Cardiac fibroblast (primary cell): ENCODE measurements around the gene TLE5.
"Not testable (repeated sequence)": the region's sequence is repeated elsewhere in the genome, so short reads cannot be mapped to it uniquely, and the experiment has no call there.

Experiments
- DNase-seq, 2 donors: peaks; one replicate each; pipeline versions ENCODE4 v3.0.0 to v3.0.0-alpha.2; 2010; ENCODE audit warnings: low read depth in 2 of 2
- H3K4me3 ChIP-seq, 2 donors: replicated peaks in 1 of 2; 1 replicate in 1 of 2; 2 replicates in 1 of 2; pipeline ENCODE4 v1.5.1; 2011; ENCODE audit warnings: low read depth in 2 of 2, low read length in 2 of 2, mild to moderate bottlenecking in 2 of 2, moderate library complexity in 1 of 2
- TF ChIP-seq, protein P1 (sequence below): IDR thresholded peaks from one replicate; pipeline ENCODE4 v1.5.1; 2011; ENCODE audit warnings: low read depth, mild to moderate bottlenecking, low read length, inconsistent platforms

TLE5 gene

DNA sequence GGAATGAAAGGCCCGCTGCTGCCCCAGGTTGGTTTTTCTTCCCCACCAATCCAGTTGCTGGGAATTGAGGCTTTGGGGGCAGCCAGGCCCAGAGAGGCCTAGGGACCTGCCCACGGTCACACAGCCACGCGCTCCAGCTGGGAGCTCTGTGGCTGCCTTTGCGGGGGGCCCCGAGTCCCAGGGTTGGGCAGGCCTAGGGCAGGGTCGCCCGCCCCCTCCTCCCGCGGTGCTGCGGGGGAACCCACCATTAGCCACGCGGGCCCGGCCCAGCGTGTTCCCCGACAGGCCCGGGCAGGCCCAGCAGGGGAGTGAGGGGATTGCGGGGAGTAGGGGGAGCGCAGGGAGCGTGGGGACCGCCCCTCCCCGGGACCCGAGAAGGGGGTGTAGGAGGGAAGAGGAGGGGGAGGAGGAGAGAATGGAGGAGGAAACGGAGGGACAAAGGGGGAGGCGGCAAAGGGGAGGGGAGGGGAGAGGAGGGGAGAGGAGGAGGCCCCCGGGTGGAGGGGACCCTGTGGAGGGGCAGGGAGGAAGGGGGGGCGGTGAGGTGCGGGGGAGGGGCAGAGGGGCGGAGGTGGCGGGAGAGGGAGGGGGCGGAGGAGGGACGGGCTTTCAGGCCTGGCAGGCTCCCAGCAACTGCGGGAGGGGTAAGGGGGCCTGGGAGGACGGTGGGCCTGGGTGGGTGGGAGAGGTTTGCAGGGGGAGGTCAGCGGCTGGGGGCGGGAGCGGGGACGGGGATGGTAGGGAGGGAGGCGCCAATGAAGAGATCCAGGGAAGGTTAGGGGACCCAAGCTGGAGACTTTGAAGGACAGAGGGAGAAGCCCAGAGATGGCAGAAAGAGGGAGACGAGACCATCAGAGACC lies 20.3 kb downstream of the TLE5 start:
- no peak for DNase-seq
- TF ChIP-seq, protein P1, sequence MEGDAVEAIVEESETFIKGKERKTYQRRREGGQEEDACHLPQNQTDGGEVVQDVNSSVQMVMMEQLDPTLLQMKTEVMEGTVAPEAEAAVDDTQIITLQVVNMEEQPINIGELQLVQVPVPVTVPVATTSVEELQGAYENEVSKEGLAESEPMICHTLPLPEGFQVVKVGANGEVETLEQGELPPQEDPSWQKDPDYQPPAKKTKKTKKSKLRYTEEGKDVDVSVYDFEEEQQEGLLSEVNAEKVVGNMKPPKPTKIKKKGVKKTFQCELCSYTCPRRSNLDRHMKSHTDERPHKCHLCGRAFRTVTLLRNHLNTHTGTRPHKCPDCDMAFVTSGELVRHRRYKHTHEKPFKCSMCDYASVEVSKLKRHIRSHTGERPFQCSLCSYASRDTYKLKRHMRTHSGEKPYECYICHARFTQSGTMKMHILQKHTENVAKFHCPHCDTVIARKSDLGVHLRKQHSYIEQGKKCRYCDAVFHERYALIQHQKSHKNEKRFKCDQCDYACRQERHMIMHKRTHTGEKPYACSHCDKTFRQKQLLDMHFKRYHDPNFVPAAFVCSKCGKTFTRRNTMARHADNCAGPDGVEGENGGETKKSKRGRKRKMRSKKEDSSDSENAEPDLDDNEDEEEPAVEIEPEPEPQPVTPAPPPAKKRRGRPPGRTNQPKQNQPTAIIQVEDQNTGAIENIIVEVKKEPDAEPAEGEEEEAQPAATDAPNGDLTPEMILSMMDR: no peak
- no peak overlapping the region for H3K4me3 ChIP-seq

DNA sequence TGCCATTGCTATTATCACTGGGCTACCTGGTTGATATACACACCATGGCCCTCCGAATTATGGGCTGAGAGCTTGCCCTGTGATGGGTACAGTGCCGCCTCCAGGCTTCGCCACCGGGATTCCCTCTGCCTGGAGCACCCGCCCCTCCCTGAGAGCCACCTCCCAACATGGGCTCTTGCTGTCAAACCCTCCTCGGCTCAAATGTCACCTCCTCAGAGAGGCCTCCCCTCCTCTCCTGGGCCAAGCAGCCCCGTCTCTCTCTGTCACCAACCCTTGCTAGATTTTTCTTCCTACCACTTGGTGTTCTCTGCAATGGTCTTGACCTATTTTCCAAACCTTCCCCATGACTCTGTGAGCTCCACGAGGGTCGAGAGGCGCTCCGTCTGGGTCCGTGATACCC lies 21.0 kb downstream of the TLE5 start:
- TF ChIP-seq, protein P1: no peak
- H3K4me3 ChIP-seq: no peak overlapping the region
- no peak for DNase-seq

DNA sequence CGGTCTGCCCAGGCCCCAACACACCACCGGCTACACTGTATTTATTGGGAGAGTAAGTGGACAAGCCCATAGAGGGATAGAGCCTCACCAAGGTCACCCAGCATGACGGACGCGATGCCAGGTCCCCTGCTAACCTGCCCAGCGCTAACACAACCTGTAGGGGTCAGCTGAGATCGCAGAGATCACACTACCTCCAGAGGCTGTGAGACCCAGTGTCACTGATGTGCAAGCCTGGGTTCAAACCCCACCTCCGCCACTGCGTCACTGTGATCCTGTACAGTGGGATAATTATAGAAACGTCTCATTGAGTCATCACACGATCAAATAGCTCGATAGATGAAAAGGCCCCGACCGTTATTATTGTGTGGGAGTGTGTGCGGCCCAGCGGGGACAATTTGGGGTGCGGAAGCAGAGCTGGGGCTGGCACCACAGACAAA lies 22.6 kb downstream of the TLE5 start:
- TF ChIP-seq, protein P1: no peak
- no peak for DNase-seq
- no peak overlapping the region for H3K4me3 ChIP-seq

DNA sequence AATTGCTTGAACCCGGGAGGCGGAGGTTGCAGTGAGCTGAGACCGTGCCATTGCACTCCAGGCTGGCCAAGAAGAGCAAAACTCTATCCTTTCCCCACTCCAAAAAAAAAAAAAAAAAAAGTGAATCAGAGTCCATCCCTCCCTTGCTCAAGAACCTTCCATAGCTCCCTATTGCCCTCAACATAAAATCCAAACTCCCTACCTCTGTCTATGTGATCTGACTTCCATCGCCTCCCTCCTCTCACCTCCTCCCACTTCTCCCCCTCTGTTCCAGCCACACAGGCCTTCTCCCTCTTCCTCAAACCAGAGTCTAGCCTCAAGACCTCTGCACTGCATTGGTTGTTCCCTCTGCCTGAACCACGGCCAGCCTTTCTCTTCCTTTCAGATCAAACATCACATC lies 23.2 kb downstream of the TLE5 start:
- no peak overlapping the region for H3K4me3 ChIP-seq
- no peak for DNase-seq
- TF ChIP-seq, protein P1: no peak

DNA sequence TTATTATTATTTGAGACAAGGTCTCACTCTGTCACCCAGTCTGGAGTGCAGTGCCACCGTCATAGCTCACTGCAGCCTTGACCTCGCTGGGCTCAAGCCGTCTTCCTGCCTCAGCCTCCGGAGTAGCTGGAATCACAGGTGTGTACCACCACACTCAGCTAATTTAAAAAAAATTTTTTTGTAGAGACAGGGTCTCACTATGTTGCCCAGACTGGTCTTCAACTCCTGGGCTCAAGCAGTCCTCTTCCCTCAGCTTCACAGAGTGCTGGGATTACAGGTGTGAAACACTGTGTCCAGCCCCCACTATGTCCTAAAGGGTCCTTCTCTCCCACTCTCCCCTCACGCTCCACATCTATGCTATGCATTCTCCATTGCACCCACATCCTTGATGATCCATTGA lies 24.1 kb downstream of the TLE5 start:
- DNase-seq: no peak
- H3K4me3 ChIP-seq: no peak overlapping the region
- TF ChIP-seq, protein P1: no peak

DNA sequence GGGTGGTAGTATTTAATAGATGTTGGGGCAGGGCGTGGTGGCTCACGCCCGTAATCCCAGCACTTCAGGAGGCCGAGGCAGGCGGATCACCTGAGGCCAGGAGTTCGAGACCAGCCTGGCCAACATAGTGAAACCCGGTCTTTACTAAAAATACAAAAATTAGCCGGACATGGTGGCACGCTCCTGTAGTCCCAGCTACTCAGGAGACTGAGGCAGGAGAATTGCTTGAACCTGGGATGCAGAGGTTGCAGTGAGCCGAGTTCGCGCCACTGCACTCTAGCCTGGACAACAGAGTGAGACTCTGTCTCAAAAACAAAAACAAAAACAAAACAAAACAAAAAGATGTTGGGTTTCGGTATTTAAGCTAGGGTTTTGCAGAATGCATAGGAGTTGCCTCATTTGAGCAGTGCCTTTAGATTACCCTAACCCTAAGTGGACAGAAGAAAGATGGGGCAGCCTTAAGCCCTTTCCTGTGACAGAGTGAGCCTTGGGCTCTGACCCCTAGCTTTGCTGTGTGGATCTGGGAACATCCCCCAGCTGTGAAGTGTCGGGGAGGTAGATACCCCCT lies 25.2 kb downstream of the TLE5 start:
- not testable (repeated sequence) for DNase-seq, H3K4me3 ChIP-seq

DNA sequence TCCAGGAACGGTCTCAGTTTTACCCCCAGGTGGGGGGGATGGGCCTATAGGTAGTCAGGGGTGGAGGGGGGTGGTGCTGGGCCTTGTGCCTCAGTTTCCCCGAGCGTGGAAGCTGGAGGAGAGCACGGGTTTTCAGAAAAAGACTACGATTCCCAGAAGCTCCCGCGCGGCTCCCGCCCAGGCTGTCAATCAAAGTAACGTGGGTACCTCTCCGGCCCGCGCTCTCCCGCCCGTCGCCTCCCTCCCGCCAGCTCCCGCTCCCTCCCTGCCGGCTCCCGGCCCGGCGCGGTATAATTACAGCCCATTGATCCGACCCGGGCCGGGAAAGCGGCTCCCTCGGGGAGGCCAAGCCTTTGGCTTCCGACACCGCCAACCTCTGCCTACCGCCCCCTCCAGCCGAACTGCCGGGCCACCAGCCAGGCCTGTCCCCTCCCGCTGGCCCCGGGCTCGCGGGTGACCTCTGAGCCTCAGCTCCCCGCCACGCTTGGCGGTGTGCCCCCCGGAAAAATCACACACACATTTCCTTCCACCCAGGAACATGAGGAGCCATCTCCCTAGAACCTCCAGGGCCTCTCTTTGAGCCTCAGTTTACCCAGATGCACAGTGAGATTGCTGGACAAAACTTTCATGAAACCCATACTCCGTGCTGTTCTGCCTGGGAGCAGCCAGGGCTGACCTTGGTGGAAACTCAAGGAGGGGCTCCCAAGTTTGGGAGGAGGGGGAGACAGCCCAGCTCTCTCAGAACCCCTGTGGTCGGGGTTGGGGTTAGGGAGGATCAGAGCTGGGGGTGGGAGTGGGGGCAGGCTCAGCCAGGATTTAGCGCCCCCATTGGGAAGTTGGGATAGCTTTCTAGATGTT lies 25.9 kb downstream of the TLE5 start:
- TF ChIP-seq, protein P1: no peak
- peak; percentile 92 to 97 for DNase-seq
- peak overlapping the region; percentile 43 to 58 for H3K4me3 ChIP-seq
